Pancreas (tissue), 10 donors: ENCODE data around the gene MRPS18A. TPM values are rescaled to one million over a fixed set of nuclear protein-coding genes. Genes with fewer than 3 reads are reported as not detected.
A peak's percentile ranks its signal among the peaks of the same experiment; 100 is the strongest.
"Not testable (repeated sequence)": the region's sequence is repeated elsewhere in the genome, so short reads cannot be mapped to it uniquely, and the experiment has no call there.

ENCODE experiments used
- ATAC-seq, 4 donors: fragments of 200-7000 bp; cut with Tn5 transposase; one replicate each; pipeline versions ENCODE4 v1.8.0 to v1.9.1; 2020; ENCODE audit warnings: mild to moderate bottlenecking in 4 of 4, moderate library complexity in 4 of 4
- DNase-seq, 6 donors: peaks; one replicate each; pipeline ENCODE4 v3.0.0-alpha.2; 2020
- FAIRE-seq: peaks from 2 replicates; lab custom pipeline; 2012; peaks lifted over from hg19 to GRCh38; lab: Jason Lieb, UNC
- H3K27ac ChIP-seq, 4 donors: fragments of 200-600 bp; sonication (generic); 1 replicate in 3 of 4; 2 replicates in 1 of 4; pipeline versions ENCODE4 v1.5.0 to v1.8.0; 2020
- H3K27me3 ChIP-seq, 4 donors: fragments of 200-600 bp; one replicate each; pipeline ENCODE4 v1.8.0; 2021
- H3K36me3 ChIP-seq, 3 donors: fragments of 200-600 bp; sonication (generic) in 1 of 3; one replicate each; pipeline versions ENCODE4 v1.5.0 to v1.8.0; 2020 to 2021
- H3K4me1 ChIP-seq, 3 donors: fragments of 200-600 bp; one replicate each; pipeline ENCODE4 v1.8.0; 2021
- H3K4me3 ChIP-seq, 4 donors: fragments of 200-600 bp; sonication (generic) in 2 of 4; one replicate each; pipeline versions ENCODE4 v1.5.0 to v1.8.0; 2020 to 2021
- H3K9me3 ChIP-seq, 4 donors: fragments of 200-600 bp; one replicate each; pipeline ENCODE4 v1.8.0; 2021
- CTCF ChIP-seq, 4 donors: fragments of 200-600 bp; sonication (generic) in 3 of 4; IDR thresholded peaks; one replicate each; pipeline versions ENCODE4 v1.5.0 to v1.8.0; 2021; ENCODE audit warnings: antibody characterized with exemption in 4 of 4
- WGBS, 2 donors: extraction: QIAGEN DNeasy Blood & Tissue Kit; methylation state at CpG; one replicate each; pipeline ENCODE4 v1.1.7; 2013; 5-methylcytosine and 5-hydroxymethylcytosine counted together
- intact Hi-C, 3 donors: fragments of 100-400 bp; cut with DNase I; formaldehyde crosslinking; loops; one replicate each; pipeline versions ENCODE4 v1.11.1 to v1.14.2; 2022
- polyA plus RNA-seq, 2 donors: library from polyadenylated mRNA; stranded (reverse); fragments of 200-250 nt; gene quantifications; one replicate each; pipeline ENCODE4 v1.2.3, GENCODE V29; 2013
- total RNA-seq, 6 donors: library from RNA; stranded (reverse); fragmentation: NEBNext Ultra II Directional in 4 of 6; extraction: Animal tissue kit (Norgen Biotek cat#: 25700) in 4 of 6; gene quantifications; one replicate each; pipeline versions ENCODE4 v1.2.1 to v1.2.4, GENCODE V29; 2021 to 2023
- donor health status: healthy with polysubstance abuse.
- donor health status: DM: no; HTN: no; CAD: no; lungs with moderate emphysema.
- donor health status: DM: no; HTN: no; CAD: no.
- donor health status: control.
- donor health status: control.
- donor health status: Bipolar disorder and iron deficiency.
- donor health status: DM: yes; HTN: yes; CAD: no.
- donor health status: DM: no; HTN: no; CAD: no.
- donor health status: DM: no; HTN: no; CAD: no.
- donor health status: DM: yes; HTN: yes; CAD: no.

The MRPS18A gene
- total and polyA plus RNA-seq, 8 donors = 10.9 to 24.6 (median 15.7) TPM

GRCh38 chr6:43657221-43657802 lies 30.3 kb downstream of the MRPS18A start:
- WGBS, 2 donors = 82 to 85% methylated on average over 3 of the region's 3 CpGs

GRCh38 chr6:43652822-43653221 lies 34.8 kb downstream of the MRPS18A start:
- not testable (repeated sequence) for H3K4me1 ChIP-seq
- WGBS, 2 donors = 84 to 92% methylated on average over 2 of the region's 2 CpGs

More at GRCh38 chr6:43657221-43657802, 30.3 kb downstream of the MRPS18A start:
- TF ChIP-seq CTCF (IDR thresholded peaks at IDR 0.05) = no peak
- Histone ChIP-seq H3K9me3 (no peaks in the 10 kb centered on the region), H3K27me3 (no peaks in the 10 kb centered on the region), H3K27ac (no peak overlapping the region), H3K4me3 (no peak overlapping the region), H3K4me1 (no peaks in the 10 kb centered on the region), H3K36me3 (no peaks in the 10 kb centered on the region)
- intact Hi-C loops = no loop called here
- no peak for ATAC-seq
- no peak for FAIRE-seq
- no peak for DNase-seq

GRCh38 chr6:43648248-43648647 lies 39.3 kb downstream of the MRPS18A start:
- H3K4me1 ChIP-seq = peaks cover 0 to 4% (median 0%) of the 10 kb centered on the region in 3 donors
- no peak for DNase-seq
- no peaks in the 10 kb centered on the region for H3K9me3 ChIP-seq
- no peak overlapping the region for H3K4me3 ChIP-seq
- no peak for TF ChIP-seq CTCF (IDR thresholded peaks at IDR 0.05)
- WGBS, 2 donors = 89 to 93% methylated on average over 2 of the region's 2 CpGs
- no peaks in the 10 kb centered on the region for H3K36me3 ChIP-seq
- FAIRE-seq = no peak
- no peak for ATAC-seq
- no peak overlapping the region for H3K27ac ChIP-seq
- intact Hi-C loops = no loop called here
- no peaks in the 10 kb centered on the region for H3K27me3 ChIP-seq

More at GRCh38 chr6:43652822-43653221, 34.8 kb downstream of the MRPS18A start:
- ATAC-seq, H3K36me3 ChIP-seq, H3K9me3 ChIP-seq, intact Hi-C loops, DNase-seq, H3K27me3 ChIP-seq, H3K4me3 ChIP-seq, H3K27ac ChIP-seq, FAIRE-seq: not testable (repeated sequence)

DNA sequence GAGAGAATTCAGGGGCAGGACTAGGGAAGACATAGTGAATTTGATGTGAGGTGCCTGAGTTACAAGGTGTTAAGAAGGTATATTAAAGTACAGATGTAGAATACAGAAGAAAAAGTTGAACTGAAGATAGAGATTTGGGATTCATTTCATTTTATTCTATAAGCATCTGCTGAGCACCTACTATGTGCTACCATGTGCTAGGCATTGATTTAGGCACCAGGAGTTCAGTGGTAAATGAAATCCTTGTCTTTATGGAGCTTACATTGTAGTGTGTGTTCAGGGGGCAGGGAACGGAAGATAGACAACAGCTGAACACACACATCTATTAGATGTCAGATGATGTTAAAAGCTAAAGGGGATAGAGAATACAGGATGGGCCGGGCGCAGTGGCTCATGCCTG lies 40.0 kb downstream of the MRPS18A start:
- FAIRE-seq (no peak), ATAC-seq (no peak), DNase-seq (no peak)
- H3K36me3 ChIP-seq = no peaks in the 10 kb centered on the region
- peaks cover 0 to 4% (median 0%) of the 10 kb centered on the region in 3 donors for H3K4me1 ChIP-seq
- TF ChIP-seq CTCF (IDR thresholded peaks at IDR 0.05) = no peak
- no peaks in the 10 kb centered on the region for H3K9me3 ChIP-seq
- intact Hi-C loops = no loop called here
- no peak overlapping the region for H3K27ac ChIP-seq
- no peaks in the 10 kb centered on the region for H3K27me3 ChIP-seq
- H3K4me3 ChIP-seq = no peak overlapping the region
- WGBS, 2 donors = 78 to 90% methylated on average over 3 of the region's 3 CpGs

GRCh38 chr6:43645613-43645964 lies 42.0 kb downstream of the MRPS18A start:
- H3K27ac ChIP-seq = no peak overlapping the region
- FAIRE-seq (no peak), ATAC-seq (no peak), DNase-seq (no peak)
- WGBS, 2 donors = 20 to 26% methylated on average over 9 of the region's 9 CpGs
- H3K4me1 ChIP-seq = peaks cover 0 to 4% (median 0%) of the 10 kb centered on the region in 3 donors
- intact Hi-C loops = no loop called here
- peaks cover 0 to 12% (median 11%) of the 10 kb centered on the region in 3 donors for H3K36me3 ChIP-seq
- peak overlapping the region in 3 of 4 donors; percentile 22 to 41 (median 26) for H3K4me3 ChIP-seq
- H3K27me3 ChIP-seq = no peaks in the 10 kb centered on the region
- H3K9me3 ChIP-seq = no peaks in the 10 kb centered on the region
- no peak for TF ChIP-seq CTCF (IDR thresholded peaks at IDR 0.05)
